ENCODE data around the gene MYMK.

Gene MYMK

GRCh38 chr9:133571391-133571890, 46.7 kb upstream of the MYMK start:
- H3K79me2 ChIP-seq (ENCODE audit: control insufficient read depth, insufficient read depth, low read length, poor library complexity), result no peaks in the 10 kb centered on the region
- H2AK5ac ChIP-seq (ENCODE audit: low read length), result no peak overlapping the region
- no peak overlapping the region for H3K9ac ChIP-seq (ENCODE audit: low read length)
- no peak overlapping the region for H2BK5ac ChIP-seq (ENCODE audit: low read depth, low read length, poor library complexity)
- no peaks in the 10 kb centered on the region for H3K79me1 ChIP-seq (ENCODE audit: low read length)
- no peak overlapping the region for H3K4me3 ChIP-seq (ENCODE audit: low read depth, low read length)
- no peak overlapping the region for H4K91ac ChIP-seq (ENCODE audit: low read depth, low read length)
- H3K4ac ChIP-seq (ENCODE audit: low read depth, low read length), result no peak overlapping the region
- no peak overlapping the region for H3K27ac ChIP-seq (ENCODE audit: low read depth, low read length)
- no peak overlapping the region for H4K8ac ChIP-seq (ENCODE audit: low read depth, low read length)
- H3K4me1 ChIP-seq (ENCODE audit: control insufficient read depth in 1 of 2, insufficient read depth in 2 of 2, low read length in 2 of 2), result peaks cover 0 to 5% of the 10 kb centered on the region in 2 experiments
- H3K27me3 ChIP-seq (ENCODE audit: insufficient read depth, low read length), result no peaks in the 10 kb centered on the region
- no peak overlapping the region for H2BK12ac ChIP-seq (ENCODE audit: low read length)
- no peak overlapping the region for H4K12ac ChIP-seq (ENCODE audit: low read depth, low read length)
- no CpG with 5 or more reads among the region's 9 CpGs for WGBS (ENCODE audit: extremely low coverage, insufficient coverage, insufficient read length)
- no peak overlapping the region for H2BK120ac ChIP-seq (ENCODE audit: insufficient read depth, low read length, poor library complexity)
- no peak overlapping the region for H3K14ac ChIP-seq (ENCODE audit: low read length)
- no peak for DNase-seq
- H3K36me3 ChIP-seq (ENCODE audit: control insufficient read depth in 1 of 2, insufficient read depth in 2 of 2, low read length in 2 of 2), result peaks cover 0 to 5% of the 10 kb centered on the region in 2 experiments
- no peak overlapping the region for H3K18ac ChIP-seq (ENCODE audit: low read length)
- no peak overlapping the region for H3K4me2 ChIP-seq (ENCODE audit: low read length)
- H3K9me3 ChIP-seq (ENCODE audit: insufficient read depth, low read depth, low read length), result no peaks in the 10 kb centered on the region
- H3K23ac ChIP-seq (ENCODE audit: low read length), result no peak overlapping the region
- H2AFZ ChIP-seq (ENCODE audit: insufficient read depth, low read length, poor library complexity), result no peak overlapping the region

- Histone ChIP-seq H3K4me1 (ENCODE audit: control insufficient read depth in 1 of 2, insufficient read depth in 2 of 2, low read length in 2 of 2) (peaks cover 0 to 5% of the 10 kb centered on the region in 2 experiments), H2AFZ (ENCODE audit: insufficient read depth, low read length, poor library complexity) (no peak overlapping the region), H3K4me3 (ENCODE audit: low read depth, low read length) (no peak overlapping the region), H3K18ac (ENCODE audit: low read length) (no peak overlapping the region), H2AK5ac (ENCODE audit: low read length) (no peak overlapping the region), H2BK120ac (ENCODE audit: insufficient read depth, low read length, poor library complexity) (no peak overlapping the region), H3K9ac (ENCODE audit: low read length) (no peak overlapping the region), H2BK12ac (ENCODE audit: low read length) (no peak overlapping the region), H3K27ac (ENCODE audit: low read depth, low read length) (no peak overlapping the region), H3K4ac (ENCODE audit: low read depth, low read length) (no peak overlapping the region), H3K9me3 (ENCODE audit: insufficient read depth, low read depth, low read length) (no peaks in the 10 kb centered on the region), H3K79me2 (ENCODE audit: control insufficient read depth, insufficient read depth, low read length, poor library complexity) (no peaks in the 10 kb centered on the region), H2BK5ac (ENCODE audit: low read depth, low read length, poor library complexity) (no peak overlapping the region), H3K23ac (ENCODE audit: low read length) (no peak overlapping the region), H3K14ac (ENCODE audit: low read length) (no peak overlapping the region), H3K4me2 (ENCODE audit: low read length) (no peak overlapping the region), H3K27me3 (ENCODE audit: insufficient read depth, low read length) (no peaks in the 10 kb centered on the region), H4K8ac (ENCODE audit: low read depth, low read length) (no peak overlapping the region), H4K12ac (ENCODE audit: low read depth, low read length) (no peak overlapping the region), H3K36me3 (ENCODE audit: control insufficient read depth in 1 of 2, insufficient read depth in 2 of 2, low read length in 2 of 2) (peaks cover 1 to 6% of the 10 kb centered on the region in 2 experiments), H4K91ac (ENCODE audit: low read depth, low read length) (no peak overlapping the region), H3K79me1 (ENCODE audit: low read length) (no peaks in the 10 kb centered on the region)
- DNase-seq, result no peak
- no CpG with 5 or more reads among the region's 16 CpGs for WGBS (ENCODE audit: extremely low coverage, insufficient coverage, insufficient read length)
These were observed 45.9 kb upstream of the MYMK start for GRCh38 chr9:133570691-133571080.

- H3K23ac ChIP-seq (ENCODE audit: low read length), result no peak overlapping the region
- H2AFZ ChIP-seq (ENCODE audit: insufficient read depth, low read length, poor library complexity), result no peak overlapping the region
- H3K79me1 ChIP-seq (ENCODE audit: low read length), result no peaks in the 10 kb centered on the region
- H2BK5ac ChIP-seq (ENCODE audit: low read depth, low read length, poor library complexity), result no peak overlapping the region
- H4K12ac ChIP-seq (ENCODE audit: low read depth, low read length), result no peak overlapping the region
- no peak overlapping the region for H3K14ac ChIP-seq (ENCODE audit: low read length)
- no peak overlapping the region for H2AK5ac ChIP-seq (ENCODE audit: low read length)
- no peak overlapping the region for H4K8ac ChIP-seq (ENCODE audit: low read depth, low read length)
- peaks cover 2 to 4% of the 10 kb centered on the region in 2 experiments for H3K36me3 ChIP-seq (ENCODE audit: control insufficient read depth in 1 of 2, insufficient read depth in 2 of 2, low read length in 2 of 2)
- H4K91ac ChIP-seq (ENCODE audit: low read depth, low read length), result no peak overlapping the region
- H3K4me3 ChIP-seq (ENCODE audit: low read depth, low read length), result no peak overlapping the region
- no peak overlapping the region for H3K4ac ChIP-seq (ENCODE audit: low read depth, low read length)
- H3K27me3 ChIP-seq (ENCODE audit: insufficient read depth, low read length), result no peaks in the 10 kb centered on the region
- WGBS (ENCODE audit: extremely low coverage, insufficient coverage, insufficient read length), result no CpG with 5 or more reads among the region's 36 CpGs
- H3K9ac ChIP-seq (ENCODE audit: low read length), result no peak overlapping the region
- no peak overlapping the region for H3K18ac ChIP-seq (ENCODE audit: low read length)
- no peaks in the 10 kb centered on the region for H3K9me3 ChIP-seq (ENCODE audit: insufficient read depth, low read depth, low read length)
- H2BK12ac ChIP-seq (ENCODE audit: low read length), result no peak overlapping the region
- no peak overlapping the region for H3K27ac ChIP-seq (ENCODE audit: low read depth, low read length)
- peaks cover 0 to 5% of the 10 kb centered on the region in 2 experiments for H3K4me1 ChIP-seq (ENCODE audit: control insufficient read depth in 1 of 2, insufficient read depth in 2 of 2, low read length in 2 of 2)
- no peak overlapping the region for H3K4me2 ChIP-seq (ENCODE audit: low read length)
- no peak overlapping the region for H2BK120ac ChIP-seq (ENCODE audit: insufficient read depth, low read length, poor library complexity)
- H3K79me2 ChIP-seq (ENCODE audit: control insufficient read depth, insufficient read depth, low read length, poor library complexity), result no peaks in the 10 kb centered on the region
- no peak for DNase-seq
These were observed 45.3 kb upstream of the MYMK start for GRCh38 chr9:133569891-133570690.

- no peaks in the 10 kb centered on the region for H3K9me3 ChIP-seq (ENCODE audit: insufficient read depth, low read depth, low read length)
- no peak overlapping the region for H3K23ac ChIP-seq (ENCODE audit: low read length)
- H4K12ac ChIP-seq (ENCODE audit: low read depth, low read length), result no peak overlapping the region
- no peak overlapping the region for H2BK120ac ChIP-seq (ENCODE audit: insufficient read depth, low read length, poor library complexity)
- H3K79me1 ChIP-seq (ENCODE audit: low read length), result no peaks in the 10 kb centered on the region
- H3K36me3 ChIP-seq (ENCODE audit: control insufficient read depth in 1 of 2, insufficient read depth in 2 of 2, low read length in 2 of 2), result peaks cover 2% of the 10 kb centered on the region in 2 experiments
- DNase-seq, result no peak
- H3K9ac ChIP-seq (ENCODE audit: low read length), result no peak overlapping the region
- H3K79me2 ChIP-seq (ENCODE audit: control insufficient read depth, insufficient read depth, low read length, poor library complexity), result no peaks in the 10 kb centered on the region
- no peak overlapping the region for H3K4me2 ChIP-seq (ENCODE audit: low read length)
- no peak overlapping the region for H3K4ac ChIP-seq (ENCODE audit: low read depth, low read length)
- no peak overlapping the region for H4K8ac ChIP-seq (ENCODE audit: low read depth, low read length)
- H3K4me1 ChIP-seq (ENCODE audit: control insufficient read depth in 1 of 2, insufficient read depth in 2 of 2, low read length in 2 of 2), result peaks cover 0 to 5% of the 10 kb centered on the region in 2 experiments
- H3K27ac ChIP-seq (ENCODE audit: low read depth, low read length), result no peak overlapping the region
- no peak overlapping the region for H3K18ac ChIP-seq (ENCODE audit: low read length)
- no peak overlapping the region for H2BK12ac ChIP-seq (ENCODE audit: low read length)
- WGBS (ENCODE audit: extremely low coverage, insufficient coverage, insufficient read length), result no CpG with 5 or more reads among the region's 14 CpGs
- no peak overlapping the region for H4K91ac ChIP-seq (ENCODE audit: low read depth, low read length)
- no peaks in the 10 kb centered on the region for H3K27me3 ChIP-seq (ENCODE audit: insufficient read depth, low read length)
- no peak overlapping the region for H3K14ac ChIP-seq (ENCODE audit: low read length)
- H3K4me3 ChIP-seq (ENCODE audit: low read depth, low read length), result no peak overlapping the region
- no peak overlapping the region for H2BK5ac ChIP-seq (ENCODE audit: low read depth, low read length, poor library complexity)
- H2AK5ac ChIP-seq (ENCODE audit: low read length), result no peak overlapping the region
- no peak overlapping the region for H2AFZ ChIP-seq (ENCODE audit: insufficient read depth, low read length, poor library complexity)
These were observed 44.5 kb upstream of the MYMK start for GRCh38 chr9:133569121-133569785.
